ENCODE measurements around the gene IRAK4. TPM values are rescaled to one million over a fixed set of nuclear protein-coding genes. Genes with fewer than 3 reads are reported as not detected.

Gene IRAK4
- polyA plus RNA-seq, 1 donor (not counting 4 experiments of a cell fraction or from before 2014, with no cell fraction given), result 13.9 TPM

DNA sequence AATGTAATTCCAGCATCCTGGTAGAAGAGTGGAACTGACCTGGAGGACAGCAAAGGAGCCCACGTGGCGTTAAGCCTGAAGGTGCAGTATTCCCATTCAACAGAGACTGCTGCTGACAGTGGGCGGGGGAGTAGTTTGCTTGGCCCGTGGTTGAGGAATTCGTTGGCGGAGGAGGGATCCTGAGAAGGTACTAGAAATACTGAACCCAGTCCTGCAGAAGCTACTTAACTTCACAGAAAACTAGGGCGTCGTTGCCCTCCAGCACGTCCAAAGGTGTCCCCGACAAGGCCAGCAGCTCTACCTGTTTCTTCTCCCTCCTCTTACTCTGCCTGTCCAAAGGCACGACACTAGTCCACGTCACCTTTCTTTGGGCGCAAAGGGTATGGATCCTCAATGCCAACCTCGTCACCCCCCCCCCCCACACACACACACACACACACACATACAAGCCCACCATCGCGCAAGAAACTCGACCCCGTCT lies 464 bp upstream of the IRAK4 start:
- Histone ChIP-seq H4K20me1 (ENCODE audit: control insufficient read depth, extremely low read depth, insufficient read depth, low read length) (no peaks in the 10 kb centered on the region), H3K4me2 (ENCODE audit: control insufficient read depth, extremely low read depth, insufficient read depth, low read depth, low read length) (peak overlapping the region; percentile 97), H3K9me3 (ENCODE audit: control insufficient read depth, low read depth, low read length) (no peaks in the 10 kb centered on the region), H3K79me2 (ENCODE audit: control insufficient read depth, insufficient read depth, low read length) (peaks cover 23% of the 10 kb centered on the region), H3K9ac (ENCODE audit: control insufficient read depth, extremely low read depth, insufficient read depth, low read length) (peak overlapping the region; percentile 85), H3K36me3 (ENCODE audit: control insufficient read depth in 2 of 2, extremely low read depth in 1 of 2, insufficient read depth in 2 of 2, low read length in 2 of 2) (peaks cover 0 to 3% of the 10 kb centered on the region in 2 experiments), H3K4me3 (ENCODE audit: control insufficient read depth in 2 of 3, extremely low read depth in 1 of 3, insufficient read depth in 2 of 3, low read depth in 1 of 3, low read length in 3 of 3) (peak overlapping the region; percentile 66 to 78 (median 70)), H3K4me1 (ENCODE audit: control insufficient read depth, extremely low read depth, insufficient read depth, low read length) (peaks cover 37% of the 10 kb centered on the region), H3K27ac (ENCODE audit: control insufficient read depth, insufficient read depth, low read length) (peak overlapping the region; percentile 67), H3K27me3 (ENCODE audit: control insufficient read depth, extremely low read depth, insufficient read depth, low read length) (no peaks in the 10 kb centered on the region), H3K9me1 (ENCODE audit: control insufficient read depth, extremely low read depth, insufficient read depth, low read length) (no peaks in the 10 kb centered on the region), H2AFZ (ENCODE audit: control insufficient read depth, low read length) (peak overlapping the region; percentile 91)
- FAIRE-seq (no peak), DNase-seq (ENCODE audit: low read depth, low spot score) (no peak)
- TF ChIP-seq, protein P1, sequence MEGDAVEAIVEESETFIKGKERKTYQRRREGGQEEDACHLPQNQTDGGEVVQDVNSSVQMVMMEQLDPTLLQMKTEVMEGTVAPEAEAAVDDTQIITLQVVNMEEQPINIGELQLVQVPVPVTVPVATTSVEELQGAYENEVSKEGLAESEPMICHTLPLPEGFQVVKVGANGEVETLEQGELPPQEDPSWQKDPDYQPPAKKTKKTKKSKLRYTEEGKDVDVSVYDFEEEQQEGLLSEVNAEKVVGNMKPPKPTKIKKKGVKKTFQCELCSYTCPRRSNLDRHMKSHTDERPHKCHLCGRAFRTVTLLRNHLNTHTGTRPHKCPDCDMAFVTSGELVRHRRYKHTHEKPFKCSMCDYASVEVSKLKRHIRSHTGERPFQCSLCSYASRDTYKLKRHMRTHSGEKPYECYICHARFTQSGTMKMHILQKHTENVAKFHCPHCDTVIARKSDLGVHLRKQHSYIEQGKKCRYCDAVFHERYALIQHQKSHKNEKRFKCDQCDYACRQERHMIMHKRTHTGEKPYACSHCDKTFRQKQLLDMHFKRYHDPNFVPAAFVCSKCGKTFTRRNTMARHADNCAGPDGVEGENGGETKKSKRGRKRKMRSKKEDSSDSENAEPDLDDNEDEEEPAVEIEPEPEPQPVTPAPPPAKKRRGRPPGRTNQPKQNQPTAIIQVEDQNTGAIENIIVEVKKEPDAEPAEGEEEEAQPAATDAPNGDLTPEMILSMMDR (optimal IDR thresholded peaks at IDR 0.05 in 1 of 3, IDR thresholded peaks at IDR 0.05 in 1 of 3, conservative IDR thresholded peaks at IDR 0.05 in 1 of 3; ENCODE audit: extremely low read depth in 1 of 3, insufficient read depth in 2 of 3, low read length in 3 of 3), result no peak
- TF ChIP-seq EZH2 (IDR thresholded peaks at IDR 0.05; ENCODE audit: low read length), result no peak
- dilution Hi-C loops (cut with MboI; ENCODE audit: extremely low pct_ligation_motif_present, low sequenced_read_pairs), result no loop called here

DNA sequence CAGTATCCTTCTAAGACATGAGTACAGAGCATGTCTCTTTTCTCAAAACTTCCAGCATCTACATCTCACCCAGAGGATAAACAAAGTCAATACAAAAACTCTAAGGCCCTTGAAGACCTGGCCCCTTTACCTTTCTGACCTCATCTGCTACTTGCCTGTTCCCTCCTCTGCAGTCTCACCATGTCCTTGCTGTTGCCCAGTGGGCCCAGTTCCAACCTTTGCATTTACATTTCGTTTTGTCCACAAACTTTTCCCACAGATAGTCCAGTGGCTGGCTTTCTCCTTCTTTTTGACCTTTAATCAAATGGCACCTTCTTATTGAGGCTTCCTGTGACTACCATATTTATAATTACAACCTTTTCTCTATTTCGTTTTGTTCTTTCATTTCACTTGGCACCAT lies 1.6 kb downstream of the IRAK4 start:
- dilution Hi-C loops (cut with MboI; ENCODE audit: extremely low pct_ligation_motif_present, low sequenced_read_pairs), result no loop called here
- no peak overlapping the region for H2AFZ ChIP-seq (ENCODE audit: control insufficient read depth, low read length)

More for the DNA sequence above, 1.6 kb downstream of the IRAK4 start:
- Histone ChIP-seq H3K9ac (ENCODE audit: control insufficient read depth, extremely low read depth, insufficient read depth, low read length) (no peak overlapping the region), H3K27ac (ENCODE audit: control insufficient read depth, insufficient read depth, low read length) (no peak overlapping the region), H3K9me3 (ENCODE audit: control insufficient read depth, low read depth, low read length) (no peaks in the 10 kb centered on the region), H3K4me2 (ENCODE audit: control insufficient read depth, extremely low read depth, insufficient read depth, low read depth, low read length) (peak overlapping the region; percentile 86), H3K36me3 (ENCODE audit: control insufficient read depth in 2 of 2, extremely low read depth in 1 of 2, insufficient read depth in 2 of 2, low read length in 2 of 2) (no peaks in the 10 kb centered on the region), H3K4me1 (ENCODE audit: control insufficient read depth, extremely low read depth, insufficient read depth, low read length) (peaks cover 37% of the 10 kb centered on the region), H3K4me3 (ENCODE audit: control insufficient read depth in 2 of 3, extremely low read depth in 1 of 3, insufficient read depth in 2 of 3, low read depth in 1 of 3, low read length in 3 of 3) (peak overlapping the region in 2 of 3 experiments; percentile 36 to 70), H3K27me3 (ENCODE audit: control insufficient read depth, extremely low read depth, insufficient read depth, low read length) (no peaks in the 10 kb centered on the region), H3K9me1 (ENCODE audit: control insufficient read depth, extremely low read depth, insufficient read depth, low read length) (no peaks in the 10 kb centered on the region), H4K20me1 (ENCODE audit: control insufficient read depth, extremely low read depth, insufficient read depth, low read length) (no peaks in the 10 kb centered on the region), H3K79me2 (ENCODE audit: control insufficient read depth, insufficient read depth, low read length) (peaks cover 23% of the 10 kb centered on the region)
- TF ChIP-seq EZH2 (IDR thresholded peaks at IDR 0.05; ENCODE audit: low read length), result no peak
- TF ChIP-seq, protein P1 (optimal IDR thresholded peaks at IDR 0.05 in 1 of 3, IDR thresholded peaks at IDR 0.05 in 1 of 3, conservative IDR thresholded peaks at IDR 0.05 in 1 of 3; ENCODE audit: extremely low read depth in 1 of 3, insufficient read depth in 2 of 3, low read length in 3 of 3), result no peak
- FAIRE-seq (no peak), DNase-seq (ENCODE audit: low read depth, low spot score) (no peak)
